GM18505 (cell line): Measurements from ENCODE around the gene ACTN1.

Experiments used
- ATAC-seq: cut with Tn5 transposase; IDR thresholded peaks from one replicate; pipeline ENCODE4 v1.9.1; 2021; ENCODE audit not compliant: unreplicated experiment
- POLR2A ChIP-seq: IDR thresholded peaks from 4 replicates; pipeline ENCODE4 v1.6.1; 2011; ENCODE audit warnings: borderline replicate concordance; ENCODE audit not compliant: insufficient read depth, insufficient read length; ENCODE audit errors: extremely low read depth

The ACTN1 gene

GRCh38 chr14:69003626-69004025, 24.5 kb upstream of the ACTN1 start:
- no peak for ATAC-seq

GRCh38 chr14:69002069-69002468, 23.0 kb upstream of the ACTN1 start:
- no peak for ATAC-seq

More at GRCh38 chr14:69003626-69004025, 24.5 kb upstream of the ACTN1 start:
- no peak for TF ChIP-seq POLR2A

GRCh38 chr14:69001375-69001774, 22.3 kb upstream of the ACTN1 start:
- no peak for TF ChIP-seq POLR2A
- ATAC-seq, result no peak

More at GRCh38 chr14:69002069-69002468, 23.0 kb upstream of the ACTN1 start:
- TF ChIP-seq POLR2A, result no peak

GRCh38 chr14:68998062-68998461, 19.0 kb upstream of the ACTN1 start:
- ATAC-seq, result no peak
- TF ChIP-seq POLR2A, result no peak

- no peak for ATAC-seq
- TF ChIP-seq POLR2A, result no peak
Measured at GRCh38 chr14:68995731-68996130, 16.6 kb upstream of the ACTN1 start.

- ATAC-seq, result no peak
- no peak for TF ChIP-seq POLR2A
Measured at GRCh38 chr14:68994056-68994455, 15.0 kb upstream of the ACTN1 start.

GRCh38 chr14:68987653-68988036, 8.5 kb upstream of the ACTN1 start:
- no peak for TF ChIP-seq POLR2A
- no peak for ATAC-seq

GRCh38 chr14:68986926-68987652, 8.0 kb upstream of the ACTN1 start:
- no peak for TF ChIP-seq POLR2A
- no peak for ATAC-seq

- ATAC-seq, result no peak
- no peak for TF ChIP-seq POLR2A
Measured at GRCh38 chr14:68986225-68986624, 7.1 kb upstream of the ACTN1 start.

GRCh38 chr14:68984686-68985085, 5.6 kb upstream of the ACTN1 start:
- no peak for TF ChIP-seq POLR2A
- ATAC-seq, result no peak

- ATAC-seq, result no peak
- TF ChIP-seq POLR2A, result no peak
Measured at GRCh38 chr14:68983191-68983590, 4.1 kb upstream of the ACTN1 start.

GRCh38 chr14:68982581-68982980, 3.5 kb upstream of the ACTN1 start:
- no peak for TF ChIP-seq POLR2A
- no peak for ATAC-seq

- no peak for ATAC-seq
Measured at GRCh38 chr14:68981539-68981976, 2.5 kb upstream of the ACTN1 start.

GRCh38 chr14:68981139-68981538, 2.0 kb upstream of the ACTN1 start:
- no peak for ATAC-seq
- no peak for TF ChIP-seq POLR2A

More at GRCh38 chr14:68981539-68981976, 2.5 kb upstream of the ACTN1 start:
- TF ChIP-seq POLR2A, result no peak
